ENCODE results near the gene GSE1. TPM values are rescaled to one million over a fixed set of nuclear protein-coding genes. Genes with fewer than 3 reads are reported as not detected.

The GSE1 gene
- total RNA-seq, 1 donor from 2014 or later, result 23.9 TPM

- ATAC-seq, result no peak
Measured at GRCh38 chr16:85650135-85650843, 37.2 kb downstream of the GSE1 start.

- ATAC-seq, result no peak
Measured at GRCh38 chr16:85650844-85651628, 37.9 kb downstream of the GSE1 start.

GRCh38 chr16:85651629-85652430 lies 38.7 kb downstream of the GSE1 start:
- ATAC-seq, result peak; percentile 3

- peak; percentile 45 for ATAC-seq
Measured at GRCh38 chr16:85652431-85653221, 39.5 kb downstream of the GSE1 start.

- ATAC-seq, result no peak
Measured at GRCh38 chr16:85653290-85653891, 40.3 kb downstream of the GSE1 start.

- no peak for ATAC-seq
Measured at GRCh38 chr16:85654251-85655095, 41.4 kb downstream of the GSE1 start.

GRCh38 chr16:85655216-85656129 lies 42.4 kb downstream of the GSE1 start:
- no peak for ATAC-seq

- ATAC-seq, result no peak
Measured at GRCh38 chr16:85656351-85657266, 43.5 kb downstream of the GSE1 start.

- ATAC-seq, result no peak
Measured at GRCh38 chr16:85657267-85657650, 44.1 kb downstream of the GSE1 start.

GRCh38 chr16:85657996-85658395 lies 44.9 kb downstream of the GSE1 start:
- no peak for ATAC-seq

- ATAC-seq, result no peak
Measured at GRCh38 chr16:85658504-85659326, 45.6 kb downstream of the GSE1 start.

- ATAC-seq, result no peak
Measured at GRCh38 chr16:85659336-85659735, 46.2 kb downstream of the GSE1 start.

GRCh38 chr16:85659805-85660511 lies 46.8 kb downstream of the GSE1 start:
- ATAC-seq, result peak; percentile 66

GRCh38 chr16:85660843-85661739 lies 48.0 kb downstream of the GSE1 start:
- ATAC-seq, result no peak

- no peak for ATAC-seq
Measured at GRCh38 chr16:85661740-85662481, 48.8 kb downstream of the GSE1 start.

Measured in esophagus mucosa (tissue), 1 donor.